Erythroblast (primary cell): Measurements from ENCODE around the gene MPST.

ENCODE experiments used
- GATA1 ChIP-seq: IDR thresholded peaks from 2 replicates; pipeline ENCODE4 v1.6.1; 2011; ENCODE audit warnings: low read depth, mild to moderate bottlenecking, control low read depth, low read length, moderate library complexity
- POLR2A ChIP-seq: IDR thresholded peaks from 2 replicates; pipeline ENCODE4 v1.6.1; 2011; ENCODE audit warnings: mild to moderate bottlenecking, low read length

- TF ChIP-seq POLR2A = no peak
- TF ChIP-seq GATA1 = no peak
These were observed 28.3 kb upstream of the MPST start for GRCh38 chr22:36991206-36991605.
